Measurements from ENCODE around the gene PCYT2. TPM values are rescaled to one million over a fixed set of nuclear protein-coding genes. Genes with fewer than 3 reads are reported as not detected.
A peak's percentile ranks its signal among the peaks of the same experiment; 100 is the strongest.

PCYT2 gene
- polyA plus RNA-seq, 1 donor: 33.8 TPM

- Histone ChIP-seq H3K27me3 (ENCODE audit: control insufficient read depth, insufficient read depth, low read length) (peaks cover 12% of the 10 kb centered on the region), H3K4me1 (ENCODE audit: control insufficient read depth, insufficient read depth, low read length) (peaks cover 44% of the 10 kb centered on the region), H3K4me3 (ENCODE audit: low read length) (peak overlapping the region; percentile 93), H3K27ac (ENCODE audit: low read length) (peak overlapping the region; percentile 99), H3K36me3 (ENCODE audit: control insufficient read depth, insufficient read depth, low read length) (peaks cover 7% of the 10 kb centered on the region), H3K9me3 (ENCODE audit: control insufficient read depth, low read depth, low read length) (peaks cover 6% of the 10 kb centered on the region)
- WGBS (ENCODE audit: insufficient coverage, low lambda C conversion rate): no CpG with 5 or more reads among the region's 46 CpGs
- DNase-seq: peak; percentile 81 to 88
These were observed 15.4 kb upstream of the PCYT2 start for GRCh38 chr17:81926451-81927151.

- no CpG with 5 or more reads among the region's 10 CpGs for WGBS (ENCODE audit: insufficient coverage, low lambda C conversion rate)
- H3K4me3 ChIP-seq (ENCODE audit: low read length): peak overlapping the region; percentile 93
- DNase-seq: no peak
- H3K27ac ChIP-seq (ENCODE audit: low read length): peak overlapping the region; percentile 99
- H3K27me3 ChIP-seq (ENCODE audit: control insufficient read depth, insufficient read depth, low read length): peaks cover 12% of the 10 kb centered on the region
- peaks cover 12% of the 10 kb centered on the region for H3K36me3 ChIP-seq (ENCODE audit: control insufficient read depth, insufficient read depth, low read length)
- peaks cover 6% of the 10 kb centered on the region for H3K9me3 ChIP-seq (ENCODE audit: control insufficient read depth, low read depth, low read length)
- peaks cover 44% of the 10 kb centered on the region for H3K4me1 ChIP-seq (ENCODE audit: control insufficient read depth, insufficient read depth, low read length)
These were observed 14.8 kb upstream of the PCYT2 start for GRCh38 chr17:81925860-81926450.

- Histone ChIP-seq H3K27ac (ENCODE audit: low read length) (peak overlapping the region; percentile 83), H3K27me3 (ENCODE audit: control insufficient read depth, insufficient read depth, low read length) (peaks cover 12% of the 10 kb centered on the region), H3K9me3 (ENCODE audit: control insufficient read depth, low read depth, low read length) (peaks cover 6% of the 10 kb centered on the region), H3K4me1 (ENCODE audit: control insufficient read depth, insufficient read depth, low read length) (peaks cover 44% of the 10 kb centered on the region), H3K36me3 (ENCODE audit: control insufficient read depth, insufficient read depth, low read length) (peaks cover 22% of the 10 kb centered on the region), H3K4me3 (ENCODE audit: low read length) (peak overlapping the region; percentile 14)
- peak; percentile 83 to 88 for DNase-seq
- WGBS (ENCODE audit: insufficient coverage, low lambda C conversion rate): no CpG with 5 or more reads among the region's 21 CpGs
These were observed 13.6 kb upstream of the PCYT2 start for GRCh38 chr17:81924557-81925532.

GRCh38 chr17:81923302-81924260, 12.4 kb upstream of the PCYT2 start:
- Histone ChIP-seq H3K4me3 (ENCODE audit: low read length) (no peak overlapping the region), H3K27me3 (ENCODE audit: control insufficient read depth, insufficient read depth, low read length) (peaks cover 5% of the 10 kb centered on the region), H3K4me1 (ENCODE audit: control insufficient read depth, insufficient read depth, low read length) (peaks cover 46% of the 10 kb centered on the region), H3K27ac (ENCODE audit: low read length) (peak overlapping the region; percentile 83), H3K9me3 (ENCODE audit: control insufficient read depth, low read depth, low read length) (peaks cover 6% of the 10 kb centered on the region), H3K36me3 (ENCODE audit: control insufficient read depth, insufficient read depth, low read length) (peaks cover 33% of the 10 kb centered on the region)
- DNase-seq: peak; percentile 58 to 71
- WGBS (ENCODE audit: insufficient coverage, low lambda C conversion rate): 10% methylated on average over 2 of the region's 32 CpGs

GRCh38 chr17:81922566-81923301, 11.5 kb upstream of the PCYT2 start:
- Histone ChIP-seq H3K36me3 (ENCODE audit: control insufficient read depth, insufficient read depth, low read length) (peaks cover 33% of the 10 kb centered on the region), H3K4me1 (ENCODE audit: control insufficient read depth, insufficient read depth, low read length) (peaks cover 45% of the 10 kb centered on the region), H3K27ac (ENCODE audit: low read length) (no peak overlapping the region), H3K27me3 (ENCODE audit: control insufficient read depth, insufficient read depth, low read length) (no peaks in the 10 kb centered on the region), H3K9me3 (ENCODE audit: control insufficient read depth, low read depth, low read length) (peaks cover 6% of the 10 kb centered on the region), H3K4me3 (ENCODE audit: low read length) (no peak overlapping the region)
- DNase-seq: no peak
- WGBS (ENCODE audit: insufficient coverage, low lambda C conversion rate): no CpG with 5 or more reads among the region's 58 CpGs

- peaks cover 33% of the 10 kb centered on the region for H3K36me3 ChIP-seq (ENCODE audit: control insufficient read depth, insufficient read depth, low read length)
- no peak for DNase-seq
- H3K27me3 ChIP-seq (ENCODE audit: control insufficient read depth, insufficient read depth, low read length): no peaks in the 10 kb centered on the region
- no peak overlapping the region for H3K4me3 ChIP-seq (ENCODE audit: low read length)
- no CpG with 5 or more reads among the region's 23 CpGs for WGBS (ENCODE audit: insufficient coverage, low lambda C conversion rate)
- peaks cover 46% of the 10 kb centered on the region for H3K4me1 ChIP-seq (ENCODE audit: control insufficient read depth, insufficient read depth, low read length)
- no peak overlapping the region for H3K27ac ChIP-seq (ENCODE audit: low read length)
- peaks cover 6% of the 10 kb centered on the region for H3K9me3 ChIP-seq (ENCODE audit: control insufficient read depth, low read depth, low read length)
These were observed 10.9 kb upstream of the PCYT2 start for GRCh38 chr17:81921996-81922565.

- Histone ChIP-seq H3K4me1 (ENCODE audit: control insufficient read depth, insufficient read depth, low read length) (peaks cover 52% of the 10 kb centered on the region), H3K27me3 (ENCODE audit: control insufficient read depth, insufficient read depth, low read length) (no peaks in the 10 kb centered on the region), H3K27ac (ENCODE audit: low read length) (no peak overlapping the region), H3K9me3 (ENCODE audit: control insufficient read depth, low read depth, low read length) (peaks cover 6% of the 10 kb centered on the region), H3K4me3 (ENCODE audit: low read length) (no peak overlapping the region), H3K36me3 (ENCODE audit: control insufficient read depth, insufficient read depth, low read length) (peaks cover 33% of the 10 kb centered on the region)
- WGBS (ENCODE audit: insufficient coverage, low lambda C conversion rate): 100% methylated on average over 3 of the region's 3 CpGs
- DNase-seq: no peak
These were observed 10.3 kb upstream of the PCYT2 start for GRCh38 chr17:81921537-81921862.

GRCh38 chr17:81920612-81921536, 9.7 kb upstream of the PCYT2 start:
- no peak overlapping the region for H3K27ac ChIP-seq (ENCODE audit: low read length)
- peaks cover 52% of the 10 kb centered on the region for H3K4me1 ChIP-seq (ENCODE audit: control insufficient read depth, insufficient read depth, low read length)
- no peaks in the 10 kb centered on the region for H3K27me3 ChIP-seq (ENCODE audit: control insufficient read depth, insufficient read depth, low read length)
- peaks cover 36% of the 10 kb centered on the region for H3K36me3 ChIP-seq (ENCODE audit: control insufficient read depth, insufficient read depth, low read length)
- DNase-seq: no peak
- H3K4me3 ChIP-seq (ENCODE audit: low read length): no peak overlapping the region
- 100% methylated on average over 1 of the region's 33 CpGs for whole genome bisulfite sequencing (ENCODE audit: insufficient coverage, low lambda C conversion rate)
- H3K9me3 ChIP-seq (ENCODE audit: control insufficient read depth, low read depth, low read length): peaks cover 6% of the 10 kb centered on the region
